OCI-LY1 (cell line): ENCODE data around the gene CMIP.
A peak's percentile ranks its signal among the peaks of the same experiment; 100 is the strongest.

Source experiments
- H2AFZ ChIP-seq: fragments of 200-600 bp; sonication (generic), shearing (Covaris generic); 2 replicates; pipeline ENCODE4 v1.6.0; 2014; ENCODE audit warnings: antibody characterized with exemption, mild to moderate bottlenecking, low read length
- H3F3A ChIP-seq: fragments of 200-600 bp; sonication (generic), shearing (Covaris generic); 2 replicates; pipeline ENCODE4 v1.6.0; 2014; ENCODE audit warnings: mild to moderate bottlenecking, antibody characterized with exemption, low read length, moderate library complexity; ENCODE audit not compliant: insufficient read depth
- H3K27ac ChIP-seq: fragments of 200-600 bp; sonication (generic); 2 replicates; pipeline ENCODE4 v1.5.1; 2014; ENCODE audit warnings: low read length, mixed run types, mild to moderate bottlenecking, low read depth; ENCODE audit not compliant: poor library complexity, severe bottlenecking
- H3K27me3 ChIP-seq: fragments of 200-600 bp; sonication (generic); 2 replicates; pipeline ENCODE4 v1.6.0; 2014; ENCODE audit warnings: antibody characterized with exemption, mild to moderate bottlenecking, low read length, moderate library complexity; ENCODE audit not compliant: insufficient read depth
- H3K36me3 ChIP-seq: fragments of 200-600 bp; sonication (generic); 2 replicates; pipeline ENCODE4 v1.6.1; 2014; ENCODE audit warnings: mild to moderate bottlenecking, antibody characterized with exemption, low read length, moderate library complexity, mixed read lengths; ENCODE audit not compliant: insufficient read depth
- H3K4me1 ChIP-seq: fragments of 200-600 bp; sonication (generic); 2 replicates; pipeline ENCODE4 v1.5.1; 2014; ENCODE audit warnings: mild to moderate bottlenecking, low read length, moderate library complexity; ENCODE audit not compliant: insufficient read depth, severe bottlenecking
- H3K4me2 ChIP-seq: fragments of 200-600 bp; sonication (generic), shearing (Covaris generic); 2 replicates; pipeline ENCODE4 v1.6.1; 2014; ENCODE audit warnings: low read length
- H3K4me3 ChIP-seq: fragments of 200-600 bp; sonication (generic); 2 replicates; pipeline ENCODE4 v1.5.1; 2014; ENCODE audit warnings: low read length, low read depth, mild to moderate bottlenecking, mixed read lengths; ENCODE audit not compliant: poor library complexity, severe bottlenecking
- H3K79me2 ChIP-seq: fragments of 200-600 bp; shearing (Covaris generic); 2 replicates; pipeline ENCODE4 v1.6.1; 2016; ENCODE audit warnings: mixed run types, low read length, mixed read lengths; ENCODE audit not compliant: insufficient read depth
- H3K9ac ChIP-seq: fragments of 200-600 bp; sonication (generic), shearing (Covaris generic); 2 replicates; pipeline ENCODE4 v1.6.1; 2014; ENCODE audit warnings: mild to moderate bottlenecking, low read length, mixed read lengths
- H3K9me2 ChIP-seq: fragments of 200-600 bp; sonication (generic), shearing (Covaris generic); 2 replicates; pipeline ENCODE4 v1.6.1; 2014; ENCODE audit warnings: low read depth, mild to moderate bottlenecking, low read length, mixed read lengths
- H3K9me3 ChIP-seq: fragments of 200-600 bp; shearing (Covaris generic); 2 replicates; pipeline ENCODE4 v1.6.1; 2014; ENCODE audit warnings: low read length, mixed read lengths
- H4K20me1 ChIP-seq: fragments of 200-600 bp; sonication (generic), shearing (Covaris generic); 2 replicates; pipeline ENCODE4 v1.6.0; 2016; ENCODE audit warnings: mild to moderate bottlenecking, low read length; ENCODE audit not compliant: insufficient read depth
- EZH2 ChIP-seq: fragments of 200-600 bp; sonication (generic), shearing (Covaris generic); IDR thresholded peaks from 2 replicates; pipeline ENCODE4 v1.8.0; 2017; ENCODE audit warnings: borderline replicate concordance, mixed run types, mild to moderate bottlenecking, antibody characterized with exemption, low read length, moderate library complexity, mixed read lengths
- TF ChIP-seq, protein P1 (sequence below): fragments of 200-600 bp; sonication (generic), shearing (Covaris generic); IDR thresholded peaks from 2 replicates; pipeline ENCODE4 v1.5.1; 2017; ENCODE audit warnings: mild to moderate bottlenecking, antibody characterized with exemption, low read length, moderate library complexity, mixed read lengths

Gene CMIP

DNA sequence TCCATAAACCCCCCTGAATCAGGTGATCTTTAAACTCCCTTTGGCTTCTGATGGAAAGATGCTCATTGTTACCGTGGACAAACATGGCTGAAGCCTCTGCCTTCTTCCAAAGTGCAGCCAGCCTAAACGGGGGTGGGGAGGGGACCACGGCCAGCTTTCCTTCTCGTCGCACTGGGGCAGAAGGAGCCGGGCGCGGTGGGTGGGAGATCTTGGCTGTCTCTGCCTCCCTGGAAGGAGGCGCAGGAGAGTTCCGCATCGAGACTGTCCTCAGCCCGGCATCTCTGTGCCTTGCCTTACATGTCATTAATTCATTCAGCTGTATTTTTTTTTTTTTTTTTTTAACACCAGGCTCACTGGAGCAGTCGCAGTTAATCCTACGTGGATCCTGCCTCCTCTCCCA, 171.2 kb downstream of the CMIP start:
- Histone ChIP-seq H3K4me1 (peaks cover 26% of the 10 kb centered on the region), H3K79me2 (no peaks in the 10 kb centered on the region), H4K20me1 (no peaks in the 10 kb centered on the region), H3F3A (no peaks in the 10 kb centered on the region), H3K27ac (peak overlapping the region; percentile 84), H3K9me2 (no peaks in the 10 kb centered on the region), H3K27me3 (no peaks in the 10 kb centered on the region), H2AFZ (no peak overlapping the region), H3K36me3 (peaks cover 27% of the 10 kb centered on the region), H3K9ac (peak overlapping the region; percentile 51; the same call in 1 of the 2 replicates), H3K4me2 (peak overlapping the region; percentile 58), H3K9me3 (no peaks in the 10 kb centered on the region), H3K4me3 (peak overlapping the region; percentile 21)
- TF ChIP-seq EZH2 = no peak
- TF ChIP-seq, protein P1, sequence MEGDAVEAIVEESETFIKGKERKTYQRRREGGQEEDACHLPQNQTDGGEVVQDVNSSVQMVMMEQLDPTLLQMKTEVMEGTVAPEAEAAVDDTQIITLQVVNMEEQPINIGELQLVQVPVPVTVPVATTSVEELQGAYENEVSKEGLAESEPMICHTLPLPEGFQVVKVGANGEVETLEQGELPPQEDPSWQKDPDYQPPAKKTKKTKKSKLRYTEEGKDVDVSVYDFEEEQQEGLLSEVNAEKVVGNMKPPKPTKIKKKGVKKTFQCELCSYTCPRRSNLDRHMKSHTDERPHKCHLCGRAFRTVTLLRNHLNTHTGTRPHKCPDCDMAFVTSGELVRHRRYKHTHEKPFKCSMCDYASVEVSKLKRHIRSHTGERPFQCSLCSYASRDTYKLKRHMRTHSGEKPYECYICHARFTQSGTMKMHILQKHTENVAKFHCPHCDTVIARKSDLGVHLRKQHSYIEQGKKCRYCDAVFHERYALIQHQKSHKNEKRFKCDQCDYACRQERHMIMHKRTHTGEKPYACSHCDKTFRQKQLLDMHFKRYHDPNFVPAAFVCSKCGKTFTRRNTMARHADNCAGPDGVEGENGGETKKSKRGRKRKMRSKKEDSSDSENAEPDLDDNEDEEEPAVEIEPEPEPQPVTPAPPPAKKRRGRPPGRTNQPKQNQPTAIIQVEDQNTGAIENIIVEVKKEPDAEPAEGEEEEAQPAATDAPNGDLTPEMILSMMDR = no peak

DNA sequence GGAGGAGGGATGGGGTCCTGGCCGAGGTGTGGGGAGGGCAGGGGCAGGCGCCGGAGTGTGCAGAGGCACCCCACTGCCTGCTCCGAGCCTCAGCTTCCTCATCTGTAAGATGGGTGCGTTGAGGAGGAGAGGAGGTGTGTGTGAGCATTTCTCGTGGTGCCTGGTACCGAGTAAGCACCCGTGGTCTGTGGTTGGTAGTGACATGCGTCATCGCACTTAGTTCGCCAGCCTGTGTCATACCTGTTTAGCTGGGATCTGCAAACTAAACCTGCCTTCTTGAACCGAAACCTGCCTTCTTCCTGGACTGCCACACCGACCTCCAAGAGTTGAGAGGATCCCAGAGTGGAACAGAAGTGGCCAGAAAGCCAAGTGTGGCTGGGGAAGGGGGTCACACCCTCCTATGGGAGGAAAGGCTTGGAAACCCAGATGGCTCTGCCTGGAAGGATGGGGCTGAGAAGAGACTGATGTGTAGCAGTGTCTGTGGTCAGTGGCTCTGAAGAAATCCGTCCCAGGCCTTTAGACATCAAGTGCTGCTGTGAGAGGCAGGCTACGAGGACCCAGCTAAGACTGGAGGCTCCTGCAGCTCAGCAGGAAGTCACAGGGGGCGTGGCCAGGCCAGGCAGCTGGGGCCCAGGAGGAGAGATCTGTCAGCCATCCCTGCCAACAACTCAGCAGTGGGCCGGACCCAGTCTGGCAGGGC, 171.9 kb downstream of the CMIP start:
- Histone ChIP-seq H3K4me2 (peak overlapping the region; percentile 58), H3F3A (no peaks in the 10 kb centered on the region)
- TF ChIP-seq, protein P1 = no peak
- TF ChIP-seq EZH2 = no peak

DNA sequence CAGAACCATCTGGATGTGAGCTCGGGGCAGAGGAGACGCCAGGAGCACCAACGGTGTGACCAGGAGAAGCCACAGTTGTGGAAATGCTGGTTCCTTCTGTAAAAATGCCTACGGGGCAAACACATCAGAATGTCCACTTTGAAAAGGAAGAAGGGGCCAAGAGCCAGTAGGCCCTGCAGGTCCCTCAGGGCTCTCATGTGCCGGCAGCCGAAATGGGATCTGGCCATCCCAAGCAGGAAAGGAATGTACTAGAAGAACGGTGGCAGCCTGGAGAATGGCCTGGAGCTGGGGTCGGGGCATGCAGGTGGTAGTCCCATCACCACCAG, 172.4 kb downstream of the CMIP start:
- H4K20me1 ChIP-seq = no peaks in the 10 kb centered on the region
- H3F3A ChIP-seq = no peaks in the 10 kb centered on the region
- peaks cover 26% of the 10 kb centered on the region for H3K4me1 ChIP-seq
- no peaks in the 10 kb centered on the region for H3K27me3 ChIP-seq
- H3K79me2 ChIP-seq = no peaks in the 10 kb centered on the region
- H3K4me2 ChIP-seq = no peak overlapping the region; the same call in 1 of the 2 replicates
- H3K9me3 ChIP-seq = no peaks in the 10 kb centered on the region
- no peak overlapping the region for H2AFZ ChIP-seq
- peak overlapping the region; percentile 84 for H3K27ac ChIP-seq
- H3K9ac ChIP-seq = no peak overlapping the region
- H3K9me2 ChIP-seq = no peaks in the 10 kb centered on the region
- H3K36me3 ChIP-seq = peaks cover 39% of the 10 kb centered on the region
- no peak overlapping the region for H3K4me3 ChIP-seq
- TF ChIP-seq, protein P1 = no peak
- no peak for TF ChIP-seq EZH2

More for the DNA sequence above, 171.9 kb downstream of the CMIP start:
- Histone ChIP-seq H3K9ac (peak overlapping the region; percentile 51; the same call in 1 of the 2 replicates), H3K27me3 (no peaks in the 10 kb centered on the region), H3K27ac (peak overlapping the region; percentile 84), H3K36me3 (peaks cover 34% of the 10 kb centered on the region), H2AFZ (no peak overlapping the region), H3K9me3 (no peaks in the 10 kb centered on the region), H3K9me2 (no peaks in the 10 kb centered on the region), H3K4me3 (peak overlapping the region; percentile 21), H3K4me1 (peaks cover 26% of the 10 kb centered on the region), H4K20me1 (no peaks in the 10 kb centered on the region), H3K79me2 (no peaks in the 10 kb centered on the region)
